Upper lobe of left lung (tissue), 6 donors: ENCODE measurements around the gene CIB1. TPM values are rescaled to one million over a fixed set of nuclear protein-coding genes. Genes with fewer than 3 reads are reported as not detected.

Experiments used
- ATAC-seq, 2 donors: fragments of 200-7000 bp; cut with Tn5 transposase; one replicate each; pipeline ENCODE4 v1.9.1; 2022; ENCODE audit warnings: mild to moderate bottlenecking in 2 of 2, moderate library complexity in 2 of 2; ENCODE audit not compliant: low FRiP score in 2 of 2
- DNase-seq, 2 donors: peaks; one replicate each; pipeline ENCODE4 v3.0.0-alpha.2; 2019 to 2020
- H3K27ac ChIP-seq, 4 donors: fragments of 200-600 bp; sonication (generic); one replicate each; pipeline ENCODE4 v1.5.1; 2016 to 2019
- H3K27me3 ChIP-seq, 4 donors: fragments of 200-600 bp; sonication (generic); one replicate each; pipeline ENCODE4 v1.5.1; 2017 to 2019
- H3K36me3 ChIP-seq, 4 donors: fragments of 200-600 bp; sonication (generic); one replicate each; pipeline ENCODE4 v1.5.1; 2016 to 2019
- H3K4me1 ChIP-seq, 4 donors: fragments of 200-600 bp; sonication (generic); one replicate each; pipeline ENCODE4 v1.5.1; 2018 to 2019
- H3K4me3 ChIP-seq, 4 donors: fragments of 200-600 bp; sonication (generic); one replicate each; pipeline ENCODE4 v1.5.1; 2017 to 2019; ENCODE audit warnings: mild to moderate bottlenecking in 2 of 4, moderate library complexity in 1 of 4
- H3K9me3 ChIP-seq, 4 donors: fragments of 200-600 bp; sonication (generic); one replicate each; pipeline ENCODE4 v1.5.1; 2018 to 2019
- EP300 ChIP-seq, 4 donors: sonication (generic); formaldehyde crosslinking; IDR thresholded peaks; one replicate each; pipeline ENCODE4 v1.5.1; 2017; ENCODE audit warnings: antibody characterized with exemption in 4 of 4, control low read depth in 2 of 4
- POLR2A ChIP-seq, 4 donors: fragments of 450-650 bp; IDR thresholded peaks; one replicate each; pipeline ENCODE4 v1.5.1; 2016 to 2017; ENCODE audit warnings: antibody characterized with exemption in 4 of 4, mild to moderate bottlenecking in 2 of 4
- POLR2AphosphoS5 ChIP-seq, 2 donors: sonication (generic); formaldehyde crosslinking; IDR thresholded peaks; one replicate each; pipeline ENCODE4 v1.5.1; 2017; ENCODE audit warnings: antibody characterized with exemption in 2 of 2
- WGBS, 2 donors: methylation state at CpG; one replicate each; pipeline ENCODE4 v1.1.5; 2017 to 2018; 5-methylcytosine and 5-hydroxymethylcytosine counted together
- small RNA-seq, 4 donors: library from RNA; depleted of rRNA; stranded (forward); fragments of <200 nt; gene quantifications; one replicate each; pipeline ENCODE3, GENCODE V24; 2016
- total RNA-seq, 6 donors: library from RNA; depleted of rRNA in 4 of 6; stranded (reverse); fragments of >200 nt in 4 of 6; gene quantifications; one replicate each; pipeline versions ENCODE4 v1.1.0 to v1.2.1, GENCODE V29; 2016 to 2021
- TF ChIP-seq, protein P1 (sequence below), 6 experiments: fragments of 450-650 bp in 4 of 6; fragments of 200-600 bp in 2 of 6; sonication (generic) in 2 of 6; IDR thresholded peaks; one replicate each; pipeline ENCODE4 v1.5.1; 2016 to 2019; ENCODE audit warnings: antibody characterized with exemption in 6 of 6
- donor health status: DM: no; HTN: no; CAD: no; lungs with moderate emphysema.
- donor health status: DM: no; HTN: yes; CAD: no; lungs with severe emphysema.

Gene CIB1
- total RNA-seq, 6 donors from 2014 or later: 40.9 to 89.6 (median 75.5) TPM

DNA sequence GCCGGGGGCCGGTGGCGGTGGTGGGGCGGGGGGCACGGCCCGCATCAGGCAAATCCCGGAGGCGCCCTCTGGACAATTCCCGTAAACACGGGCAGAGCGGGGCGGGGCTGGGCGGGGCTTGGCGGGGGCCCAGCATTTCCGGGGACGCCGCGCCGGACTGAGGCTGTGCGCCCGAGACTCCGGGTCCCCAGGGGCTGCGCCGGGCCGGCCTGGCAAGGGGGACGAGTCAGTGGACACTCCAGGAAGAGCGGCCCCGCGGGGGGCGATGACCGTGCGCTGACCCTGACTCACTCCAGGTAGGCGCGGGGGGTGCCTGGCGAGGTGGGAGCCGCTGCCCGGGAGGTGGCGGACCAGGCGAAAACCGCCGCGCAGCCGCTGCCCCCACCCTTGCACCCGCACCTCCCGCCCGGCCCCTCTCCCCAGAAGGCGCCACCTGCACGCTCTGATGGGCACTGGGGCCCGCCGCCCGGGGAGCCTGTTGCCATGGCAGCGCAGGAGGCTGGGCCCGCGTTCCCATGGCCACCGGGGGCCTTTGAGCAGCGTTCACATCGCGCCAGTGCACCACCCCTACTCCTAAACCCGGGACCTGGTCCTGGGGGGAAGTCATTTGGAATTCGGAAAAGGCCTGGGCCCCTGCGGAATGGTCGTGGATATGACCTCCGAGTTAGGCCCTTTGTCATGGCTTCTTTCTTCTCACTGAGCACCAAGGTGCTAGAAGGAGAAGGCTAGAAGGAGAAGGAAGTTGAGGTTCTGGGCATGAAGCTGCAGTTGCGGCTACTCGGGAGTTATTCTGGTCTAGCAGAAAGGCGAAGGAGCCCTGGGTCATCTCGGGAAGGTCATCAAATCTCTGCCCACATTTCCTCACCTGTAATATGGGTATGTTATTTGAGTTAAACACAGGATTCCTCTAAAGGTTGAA is 48.7 kb downstream of the CIB1 start:
- Histone ChIP-seq H3K27ac (peak overlapping the region; percentile 84 to 99 (median 94)), H3K4me1 (peaks cover 22 to 58% (median 35%) of the 10 kb centered on the region in 4 donors), H3K27me3 (no peaks in the 10 kb centered on the region), H3K36me3 (peaks cover 0 to 3% (median 0%) of the 10 kb centered on the region in 4 donors), H3K9me3 (no peaks in the 10 kb centered on the region), H3K4me3 (peak overlapping the region; percentile 57 to 90 (median 74))
- DNase-seq (peak; percentile 79 to 95), ATAC-seq (peak; percentile 84 to 88)
- peak; percentile 33 to 52 for TF ChIP-seq POLR2AphosphoS5 (IDR thresholded peaks at IDR 0.05)
- peak in 2 of 4 donors; percentile 21 to 74 for TF ChIP-seq POLR2A (IDR thresholded peaks at IDR 0.05)
- TF ChIP-seq, protein P1, sequence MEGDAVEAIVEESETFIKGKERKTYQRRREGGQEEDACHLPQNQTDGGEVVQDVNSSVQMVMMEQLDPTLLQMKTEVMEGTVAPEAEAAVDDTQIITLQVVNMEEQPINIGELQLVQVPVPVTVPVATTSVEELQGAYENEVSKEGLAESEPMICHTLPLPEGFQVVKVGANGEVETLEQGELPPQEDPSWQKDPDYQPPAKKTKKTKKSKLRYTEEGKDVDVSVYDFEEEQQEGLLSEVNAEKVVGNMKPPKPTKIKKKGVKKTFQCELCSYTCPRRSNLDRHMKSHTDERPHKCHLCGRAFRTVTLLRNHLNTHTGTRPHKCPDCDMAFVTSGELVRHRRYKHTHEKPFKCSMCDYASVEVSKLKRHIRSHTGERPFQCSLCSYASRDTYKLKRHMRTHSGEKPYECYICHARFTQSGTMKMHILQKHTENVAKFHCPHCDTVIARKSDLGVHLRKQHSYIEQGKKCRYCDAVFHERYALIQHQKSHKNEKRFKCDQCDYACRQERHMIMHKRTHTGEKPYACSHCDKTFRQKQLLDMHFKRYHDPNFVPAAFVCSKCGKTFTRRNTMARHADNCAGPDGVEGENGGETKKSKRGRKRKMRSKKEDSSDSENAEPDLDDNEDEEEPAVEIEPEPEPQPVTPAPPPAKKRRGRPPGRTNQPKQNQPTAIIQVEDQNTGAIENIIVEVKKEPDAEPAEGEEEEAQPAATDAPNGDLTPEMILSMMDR (IDR thresholded peaks at IDR 0.05): no peak
- 8 to 14% methylated on average over 13 to 32 of the region's 67 CpGs for WGBS, 2 donors

DNA sequence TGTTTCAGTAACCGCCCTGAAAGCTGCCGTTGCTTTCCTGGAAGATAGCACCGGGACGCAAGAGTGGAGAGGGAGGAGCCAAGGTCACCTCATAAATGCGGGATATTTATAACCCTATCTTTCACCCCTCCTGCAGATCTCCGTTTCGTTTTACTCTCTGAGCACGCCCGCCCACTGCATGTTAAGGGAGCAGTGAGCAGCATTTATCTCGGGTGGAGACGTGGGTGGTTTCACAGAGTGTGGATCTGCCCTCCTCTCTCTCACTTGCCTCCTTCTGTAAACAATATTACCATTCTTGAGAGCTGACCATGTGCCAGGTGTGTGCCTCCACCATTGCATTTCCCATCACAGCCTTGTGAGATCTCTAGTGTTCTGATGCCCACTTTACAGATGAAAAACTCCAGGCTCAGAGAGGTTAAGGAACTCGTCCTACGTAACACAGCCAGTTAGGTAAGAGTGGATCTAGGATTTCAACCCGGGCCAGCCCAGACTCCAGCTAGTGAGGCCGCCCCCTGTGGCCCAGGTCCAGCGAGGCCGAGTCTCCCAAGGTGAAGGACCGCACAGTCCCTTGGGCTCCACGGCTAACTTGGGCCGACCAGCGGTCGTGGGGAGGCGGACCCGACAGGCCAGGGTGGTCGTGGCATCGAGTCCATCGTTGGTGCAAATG is 49.5 kb downstream of the CIB1 start:
- H3K27ac ChIP-seq: peak overlapping the region; percentile 84 to 99 (median 94)
- TF ChIP-seq POLR2A (IDR thresholded peaks at IDR 0.05): peak in 1 of 4 donors; percentile 54
- peak; percentile 85 to 87 for TF ChIP-seq POLR2AphosphoS5 (IDR thresholded peaks at IDR 0.05)
- peak in 2 of 4 donors; percentile 91 to 99 for TF ChIP-seq EP300 (IDR thresholded peaks at IDR 0.05)
- TF ChIP-seq, protein P1 (IDR thresholded peaks at IDR 0.05): peak in 1 of 6 experiments; percentile 22
- ATAC-seq (peak; percentile 77 to 92), DNase-seq (peak in 1 of 2 donors; percentile 84)
- no peaks in the 10 kb centered on the region for H3K27me3 ChIP-seq
- 14 to 22% methylated on average over 16 to 27 of the region's 27 CpGs for WGBS, 2 donors
- no peaks in the 10 kb centered on the region for H3K36me3 ChIP-seq
- peaks cover 15 to 55% (median 34%) of the 10 kb centered on the region in 4 donors for H3K4me1 ChIP-seq
- H3K9me3 ChIP-seq: no peaks in the 10 kb centered on the region
- peak overlapping the region in 3 of 4 donors; percentile 62 to 90 (median 87) for H3K4me3 ChIP-seq

DNA sequence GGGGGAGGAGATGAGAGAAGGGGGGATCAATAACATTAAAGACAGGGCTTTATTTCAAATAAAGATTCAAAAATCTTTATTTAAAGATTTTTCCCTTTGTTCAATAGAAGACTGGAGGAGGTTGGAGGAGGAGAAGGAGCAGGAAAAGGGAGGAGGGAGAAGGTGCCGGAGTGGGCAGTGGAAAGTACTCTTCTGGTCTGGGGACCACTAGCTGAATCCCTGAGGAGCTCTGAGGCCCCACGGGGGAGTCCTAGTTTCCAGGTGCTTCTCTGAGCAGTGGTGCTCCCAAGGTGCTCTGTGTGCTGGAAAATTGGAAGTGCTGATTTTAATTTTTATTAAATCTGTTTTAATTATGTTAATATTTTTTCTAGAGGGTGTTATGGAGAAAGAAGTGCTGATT is 52.0 kb downstream of the CIB1 start:
- WGBS, 2 donors: 54 to 55% methylated on average over 2 of the region's 2 CpGs
- DNase-seq (no peak), ATAC-seq (no peak)
- Histone ChIP-seq H3K4me3 (no peak overlapping the region), H3K9me3 (no peaks in the 10 kb centered on the region), H3K4me1 (peaks cover 3 to 36% (median 26%) of the 10 kb centered on the region in 4 donors), H3K27me3 (no peaks in the 10 kb centered on the region), H3K27ac (no peak overlapping the region), H3K36me3 (no peaks in the 10 kb centered on the region)
- no peak for TF ChIP-seq POLR2AphosphoS5 (IDR thresholded peaks at IDR 0.05)

Small RNA genes lying within 50 kb of the gene (small RNA-seq; reads per million reads assigned to genes)
- 0 reads per million in 4 donors for gene AC091167.3

Other genes starting within 250 kb of the CIB1 start
- 10 to 100 TPM; 26.0 to 51.3 (median 44.5) TPM for gene ZNF710, start 232.6 kb downstream of the CIB1 start, total RNA-seq
- 10 to 100 TPM; 41.5 to 72.1 (median 48.7) TPM for gene IDH2, start 131.5 kb downstream of the CIB1 start, total RNA-seq
- gene SEMA4B, start 32.6 kb downstream of the CIB1 start, total RNA-seq: 10 to 100 TPM; 47.6 to 81.3 (median 55.9) TPM
- 10 to 100 TPM in 3 of 6 donors, 1 to 10 TPM in 3; 7.2 to 27.2 (median 10.3) TPM for gene GDPGP1, start 268 bp upstream of the CIB1 start, total RNA-seq
- under 1 TPM in 3 of 6 donors, not detected in 3; 0.39 to 0.89 (median 0.49) TPM for gene TTLL13, start 15.6 kb upstream of the CIB1 start, total RNA-seq
- 10 to 100 TPM; 35.6 to 74.2 (median 62.6) TPM for gene NGRN, start 31.7 kb upstream of the CIB1 start, total RNA-seq
- 1 to 10 TPM in 5 of 6 donors, under 1 TPM in 1; 1.00 to 8.4 (median 3.4) TPM for gene ZNF774, start 118.3 kb upstream of the CIB1 start, total RNA-seq
- gene IQGAP1, start 154.3 kb upstream of the CIB1 start, total RNA-seq: 100 to 1,000 TPM; 216 to 502 (median 344) TPM